Vagina (tissue), 2 donors: ENCODE measurements around the gene LDLRAD4. TPM values are rescaled to one million over a fixed set of nuclear protein-coding genes. Genes with fewer than 3 reads are reported as not detected.

ENCODE experiments used
- DNase-seq, 2 donors: peaks; one replicate each; pipeline ENCODE4 v3.0.0-alpha.2; 2017; ENCODE audit errors: extremely low spot score in 2 of 2
- H3K27ac ChIP-seq: fragments of 200-600 bp; sonication (generic); one replicate; pipeline ENCODE4 v1.5.1; 2019
- H3K27me3 ChIP-seq: fragments of 200-600 bp; sonication (generic); one replicate; pipeline ENCODE4 v1.5.1; 2019
- H3K36me3 ChIP-seq, 2 donors: fragments of 200-600 bp; sonication (generic); one replicate each; pipeline ENCODE4 v1.5.1; 2017 to 2019
- H3K4me1 ChIP-seq: fragments of 200-600 bp; sonication (generic); one replicate; pipeline ENCODE4 v1.5.1; 2019
- H3K4me3 ChIP-seq, 2 donors: fragments of 200-600 bp; sonication (generic); 1 replicate in 1 of 2; 2 replicates in 1 of 2; pipeline ENCODE4 v1.5.1; 2016 to 2019
- H3K9me3 ChIP-seq: fragments of 200-600 bp; sonication (generic); one replicate; pipeline ENCODE4 v1.5.1; 2019
- POLR2A ChIP-seq, 2 donors: fragments of 450-650 bp; IDR thresholded peaks; one replicate each; pipeline ENCODE4 v1.6.1; 2017; ENCODE audit warnings: antibody characterized with exemption in 2 of 2, mild to moderate bottlenecking in 2 of 2, moderate library complexity in 2 of 2
- POLR2AphosphoS5 ChIP-seq, 2 donors: sonication (generic); formaldehyde crosslinking; IDR thresholded peaks; one replicate each; pipeline ENCODE4 v1.9.0; 2017; ENCODE audit warnings: antibody characterized with exemption in 2 of 2, mild to moderate bottlenecking in 2 of 2, low read depth in 1 of 2; ENCODE audit not compliant: insufficient read depth in 1 of 2
- intact Hi-C: fragments of 100-400 bp; cut with DNase I; formaldehyde crosslinking; loops from one replicate; pipeline ENCODE4 v1.15.1; 2023
- total RNA-seq: library from RNA; depleted of rRNA; stranded (reverse); fragments of >200 nt; gene quantifications from one replicate; pipeline ENCODE4 v1.2.3, GENCODE V29; 2016
- TF ChIP-seq, protein P1 (sequence below), 3 experiments: fragments of 450-650 bp in 2 of 3; fragments of 200-600 bp in 1 of 3; sonication (generic) in 1 of 3; IDR thresholded peaks; one replicate each; pipeline ENCODE4 v1.5.1; 2017 to 2019; ENCODE audit warnings: antibody characterized with exemption in 3 of 3, mild to moderate bottlenecking in 2 of 3, moderate library complexity in 2 of 3

LDLRAD4 gene
- total RNA-seq, 1 donor from 2014 or later, result 24.3 TPM

DNA sequence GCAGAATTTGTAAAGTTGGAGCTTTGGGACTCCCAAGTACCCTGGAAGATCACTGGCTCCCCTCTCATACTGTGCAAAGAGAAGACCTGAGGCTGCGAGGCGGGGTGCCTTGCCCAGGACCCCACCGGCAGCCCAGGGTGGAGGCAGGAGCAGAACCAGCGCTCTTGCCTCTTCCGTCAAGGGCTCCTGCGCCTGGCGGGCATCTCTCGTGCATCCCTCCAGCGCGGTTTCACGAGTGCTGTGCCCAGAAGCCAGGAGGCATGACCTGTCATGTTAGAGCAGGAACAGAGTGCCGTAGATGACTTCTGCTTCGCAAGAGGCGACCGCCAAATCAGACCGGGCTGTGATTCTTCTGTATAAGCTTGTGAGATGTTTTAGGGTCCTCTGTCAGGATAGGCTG lies 77.3 kb downstream of the LDLRAD4 start:
- no peak for DNase-seq
- no peaks in the 10 kb centered on the region for H3K9me3 ChIP-seq
- intact Hi-C loops, result no loop called here
- no peak overlapping the region for H3K4me3 ChIP-seq
- H3K27ac ChIP-seq, result no peak overlapping the region
- no peaks in the 10 kb centered on the region for H3K4me1 ChIP-seq
- H3K27me3 ChIP-seq, result no peaks in the 10 kb centered on the region
- no peaks in the 10 kb centered on the region for H3K36me3 ChIP-seq
- TF ChIP-seq, protein P1, sequence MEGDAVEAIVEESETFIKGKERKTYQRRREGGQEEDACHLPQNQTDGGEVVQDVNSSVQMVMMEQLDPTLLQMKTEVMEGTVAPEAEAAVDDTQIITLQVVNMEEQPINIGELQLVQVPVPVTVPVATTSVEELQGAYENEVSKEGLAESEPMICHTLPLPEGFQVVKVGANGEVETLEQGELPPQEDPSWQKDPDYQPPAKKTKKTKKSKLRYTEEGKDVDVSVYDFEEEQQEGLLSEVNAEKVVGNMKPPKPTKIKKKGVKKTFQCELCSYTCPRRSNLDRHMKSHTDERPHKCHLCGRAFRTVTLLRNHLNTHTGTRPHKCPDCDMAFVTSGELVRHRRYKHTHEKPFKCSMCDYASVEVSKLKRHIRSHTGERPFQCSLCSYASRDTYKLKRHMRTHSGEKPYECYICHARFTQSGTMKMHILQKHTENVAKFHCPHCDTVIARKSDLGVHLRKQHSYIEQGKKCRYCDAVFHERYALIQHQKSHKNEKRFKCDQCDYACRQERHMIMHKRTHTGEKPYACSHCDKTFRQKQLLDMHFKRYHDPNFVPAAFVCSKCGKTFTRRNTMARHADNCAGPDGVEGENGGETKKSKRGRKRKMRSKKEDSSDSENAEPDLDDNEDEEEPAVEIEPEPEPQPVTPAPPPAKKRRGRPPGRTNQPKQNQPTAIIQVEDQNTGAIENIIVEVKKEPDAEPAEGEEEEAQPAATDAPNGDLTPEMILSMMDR (IDR thresholded peaks at IDR 0.05), result no peak
- TF ChIP-seq POLR2AphosphoS5 (IDR thresholded peaks at IDR 0.05; ENCODE audit: insufficient read depth in 1 of 2, low read depth in 1 of 2) (no peak), POLR2A (IDR thresholded peaks at IDR 0.05) (no peak)

DNA sequence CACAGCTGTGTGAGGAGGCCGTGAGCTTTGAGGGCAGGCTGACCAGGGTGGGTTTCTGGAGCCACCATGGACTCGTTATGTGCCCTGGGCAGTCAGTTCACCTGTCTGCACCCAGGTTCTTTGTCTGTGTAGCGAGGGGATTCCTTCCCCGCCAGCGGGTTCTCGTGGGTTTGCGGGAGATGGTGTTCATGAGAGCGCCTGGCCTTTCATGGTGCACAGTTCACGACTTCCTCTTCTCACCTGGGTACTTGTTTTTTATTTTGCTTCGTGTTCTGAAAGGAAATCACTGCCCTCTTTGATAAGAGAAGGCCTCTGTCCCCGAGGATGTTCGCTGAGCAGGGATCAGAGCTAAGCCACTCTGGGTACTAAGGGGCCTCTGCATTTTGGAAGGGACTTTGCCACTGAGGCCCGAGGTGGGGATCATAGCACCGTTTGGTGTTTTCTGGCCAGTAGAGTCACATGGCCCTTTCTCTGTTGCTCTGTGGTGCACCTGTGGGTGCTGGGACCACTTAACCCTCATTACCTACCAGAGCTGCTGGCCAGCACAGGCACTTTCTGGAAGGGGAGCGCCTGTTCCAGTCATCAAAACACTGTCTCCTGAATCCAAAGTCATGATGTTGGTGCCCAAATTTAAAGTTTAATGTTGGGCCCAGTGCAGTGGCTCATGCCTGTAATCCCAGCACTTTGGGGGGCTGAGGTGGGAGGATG lies 78.5 kb downstream of the LDLRAD4 start:
- no peak overlapping the region for H3K4me3 ChIP-seq
- TF ChIP-seq POLR2A (IDR thresholded peaks at IDR 0.05) (no peak), POLR2AphosphoS5 (IDR thresholded peaks at IDR 0.05; ENCODE audit: insufficient read depth in 1 of 2, low read depth in 1 of 2) (no peak)
- TF ChIP-seq, protein P1 (IDR thresholded peaks at IDR 0.05), result no peak
- no peak for DNase-seq
- H3K4me1 ChIP-seq, result no peaks in the 10 kb centered on the region
- no peaks in the 10 kb centered on the region for H3K27me3 ChIP-seq
- no peak overlapping the region for H3K27ac ChIP-seq
- H3K36me3 ChIP-seq, result no peaks in the 10 kb centered on the region
- intact Hi-C loops, result no loop called here
- no peaks in the 10 kb centered on the region for H3K9me3 ChIP-seq

DNA sequence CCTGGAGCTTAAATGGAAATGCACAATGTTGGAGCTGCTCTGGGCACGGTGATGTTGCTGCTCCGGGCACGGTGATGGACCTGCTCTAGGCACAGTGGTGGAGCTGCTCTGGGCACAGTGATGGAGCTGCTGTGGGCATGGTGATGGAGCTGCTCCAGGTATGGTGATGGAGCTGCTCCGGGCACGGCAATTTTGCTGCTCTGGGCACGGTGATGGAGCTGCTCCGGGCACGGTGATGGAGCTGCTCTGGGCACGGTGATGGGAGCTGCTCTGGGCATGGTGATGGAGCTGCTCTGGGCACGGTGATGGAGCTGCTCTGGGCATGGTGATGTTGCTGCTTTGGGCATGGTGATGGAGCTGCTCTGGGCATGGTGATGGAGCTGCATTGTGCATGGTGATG lies 79.7 kb downstream of the LDLRAD4 start:
- intact Hi-C loops, result no loop called here
- Histone ChIP-seq H3K36me3 (no peaks in the 10 kb centered on the region), H3K4me3 (no peak overlapping the region), H3K27me3 (no peaks in the 10 kb centered on the region), H3K4me1 (peaks cover 12% of the 10 kb centered on the region), H3K27ac (no peak overlapping the region), H3K9me3 (no peaks in the 10 kb centered on the region)
- no peak for DNase-seq
- TF ChIP-seq POLR2A (IDR thresholded peaks at IDR 0.05) (no peak), POLR2AphosphoS5 (IDR thresholded peaks at IDR 0.05; ENCODE audit: insufficient read depth in 1 of 2, low read depth in 1 of 2) (no peak)
- TF ChIP-seq, protein P1 (IDR thresholded peaks at IDR 0.05), result no peak

DNA sequence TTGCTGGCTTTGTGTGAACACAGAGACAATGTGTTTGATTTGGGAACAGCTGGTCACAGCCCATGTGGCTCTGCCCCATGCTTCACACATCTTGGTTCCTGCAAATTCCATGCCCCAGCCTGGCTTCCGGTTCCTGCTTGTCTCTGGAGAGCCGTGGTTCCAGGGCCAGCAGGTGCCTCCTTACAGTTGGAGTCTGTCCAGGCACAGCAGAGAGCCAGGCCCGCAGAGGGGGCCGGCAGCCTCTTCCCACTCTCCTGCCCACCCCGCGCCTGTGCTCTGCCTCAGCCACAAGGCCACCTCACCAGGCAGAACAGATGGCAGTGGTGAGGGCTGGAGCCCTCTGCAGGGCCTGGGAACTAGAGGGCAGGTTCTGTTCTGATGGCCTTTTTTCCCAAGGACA lies 81.5 kb downstream of the LDLRAD4 start:
- no peak for TF ChIP-seq POLR2A (IDR thresholded peaks at IDR 0.05)
- TF ChIP-seq, protein P1 (IDR thresholded peaks at IDR 0.05), result no peak
- DNase-seq, result no peak
- Histone ChIP-seq H3K36me3 (no peaks in the 10 kb centered on the region), H3K27ac (no peak overlapping the region), H3K9me3 (no peaks in the 10 kb centered on the region), H3K4me3 (no peak overlapping the region), H3K27me3 (no peaks in the 10 kb centered on the region), H3K4me1 (peaks cover 14% of the 10 kb centered on the region)
- intact Hi-C loops, result no loop called here

DNA sequence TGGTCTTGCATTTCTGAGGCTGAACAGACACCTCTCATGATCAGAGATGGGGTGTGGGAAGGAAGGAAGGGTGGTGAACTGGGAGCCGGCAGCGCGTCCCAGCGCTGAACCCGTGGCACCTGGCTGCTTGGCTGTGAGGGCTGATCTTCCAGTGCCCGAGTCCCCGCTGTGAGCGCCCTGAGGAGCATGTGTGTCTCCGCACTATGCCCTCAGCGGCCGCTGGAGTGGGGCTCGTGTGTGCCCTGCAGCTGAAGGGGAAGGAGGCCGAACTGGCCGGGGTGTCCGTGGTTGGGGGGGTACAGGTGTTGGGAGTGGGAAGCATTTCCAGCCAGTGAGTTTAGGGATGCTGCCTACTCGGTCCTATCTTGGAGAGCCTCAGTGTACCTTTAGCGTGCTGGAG lies 82.2 kb downstream of the LDLRAD4 start:
- no peak overlapping the region for H3K4me3 ChIP-seq
- intact Hi-C loops, result no loop called here
- DNase-seq, result no peak
- H3K4me1 ChIP-seq, result peaks cover 14% of the 10 kb centered on the region
- no peaks in the 10 kb centered on the region for H3K36me3 ChIP-seq
- H3K27ac ChIP-seq, result no peak overlapping the region
- no peaks in the 10 kb centered on the region for H3K27me3 ChIP-seq
- TF ChIP-seq POLR2AphosphoS5 (IDR thresholded peaks at IDR 0.05; ENCODE audit: insufficient read depth in 1 of 2, low read depth in 1 of 2), result no peak
- TF ChIP-seq, protein P1 (IDR thresholded peaks at IDR 0.05), result no peak
- TF ChIP-seq POLR2A (IDR thresholded peaks at IDR 0.05), result no peak
- no peaks in the 10 kb centered on the region for H3K9me3 ChIP-seq
